HepG2 (cell line): ENCODE results near the gene QKI. TPM values are rescaled to one million over a fixed set of nuclear protein-coding genes. Genes with fewer than 3 reads are reported as not detected.

Source experiments
- CBFB ChIP-seq: sonication (generic); formaldehyde crosslinking; IDR thresholded peaks from 2 replicates; pipeline ENCODE4 v1.4.0; 2020; ENCODE audit warnings: missing genetic modification reagents
- DR1 ChIP-seq: sonication (generic); formaldehyde crosslinking; IDR thresholded peaks from 2 replicates; pipeline ENCODE4 v1.8.0; 2021; ENCODE audit warnings: mild to moderate bottlenecking, missing genetic modification reagents, inconsistent platforms
- FOSL2 ChIP-seq: sonication (generic); formaldehyde crosslinking; IDR thresholded peaks from 2 replicates; pipeline ENCODE4 v1.4.0; 2020; ENCODE audit warnings: missing genetic modification reagents
- IKZF1 ChIP-seq: fragments of 450-650 bp; IDR thresholded peaks from 2 replicates; pipeline ENCODE4 v1.7.1; 2016
- KLF11 ChIP-seq: IDR thresholded peaks from 2 replicates; pipeline ENCODE4 v1.6.1; 2016; ENCODE audit warnings: missing compliant biosample characterization
- RBM39 ChIP-seq: fragments of 200-400 bp; formaldehyde crosslinking; IDR thresholded peaks from one replicate; pipeline ENCODE4 v1.6.1; 2018; ENCODE audit warnings: antibody characterized with exemption, mild to moderate bottlenecking, low read depth, low read length; ENCODE audit not compliant: poor library complexity, severe bottlenecking
- SMARCC2 ChIP-seq: fragments of 450-650 bp; IDR thresholded peaks from 2 replicates; pipeline ENCODE4 v1.6.1; 2017; ENCODE audit warnings: antibody characterized with exemption, mild to moderate bottlenecking
- ZFX ChIP-seq: sonication (generic); formaldehyde crosslinking; IDR thresholded peaks from 2 replicates; pipeline ENCODE4 v1.4.0; 2020; ENCODE audit warnings: mild to moderate bottlenecking, low read depth, missing genetic modification reagents, moderate library complexity
- ZNF318 ChIP-seq: sonication (generic); formaldehyde crosslinking; IDR thresholded peaks from 2 replicates; pipeline ENCODE4 v1.4.0; 2020; ENCODE audit warnings: mild to moderate bottlenecking, missing genetic modification reagents
- ZNF646 ChIP-seq: sonication (generic); formaldehyde crosslinking; IDR thresholded peaks from 2 replicates; pipeline ENCODE4 v1.9.0; 2021; ENCODE audit warnings: mild to moderate bottlenecking, missing genetic modification reagents
- ZNF768 ChIP-seq: sonication (generic); formaldehyde crosslinking; IDR thresholded peaks from 2 replicates; pipeline ENCODE4 v1.4.0; 2020; ENCODE audit warnings: missing genetic modification reagents
- ZNF775 ChIP-seq: sonication (generic); formaldehyde crosslinking; IDR thresholded peaks from 2 replicates; pipeline ENCODE4 v1.4.0; 2020; ENCODE audit warnings: missing genetic modification reagents, mild to moderate bottlenecking, moderate library complexity, borderline replicate concordance
- ZNF841 ChIP-seq: sonication (generic); formaldehyde crosslinking; IDR thresholded peaks from 2 replicates; pipeline ENCODE4 v1.8.1; 2023; ENCODE audit warnings: missing genetic modification reagents, borderline replicate concordance
- ZSCAN22 ChIP-seq: sonication (generic); formaldehyde crosslinking; IDR thresholded peaks from 2 replicates; pipeline ENCODE4 v1.4.0; 2020; ENCODE audit warnings: mild to moderate bottlenecking, missing genetic modification reagents
- ZZZ3 ChIP-seq: sonication (generic); formaldehyde crosslinking; IDR thresholded peaks from 2 replicates; pipeline ENCODE4 v1.4.0; 2020; ENCODE audit warnings: missing genetic modification reagents, mild to moderate bottlenecking, borderline replicate concordance
- polyA plus RNA-seq, 8 experiments: library from polyadenylated mRNA; depleted of rRNA in 3 of 8; stranded (reverse) in 7 of 8; unstranded in 1 of 8; fragments of >200 nt; fragmentation: Illumina TruSeq in 4 of 8; extraction: Trizol in 4 of 8; gene quantifications; 2 replicates each; pipeline versions ENCODE4 v1.2.1 to v1.2.3, GENCODE V29; 2011 to 2016; ENCODE audit warnings: low read depth in 4 of 8, missing spikeins in 1 of 8, mixed read lengths in 1 of 8; ENCODE audit not compliant: insufficient read depth in 1 of 8
- total RNA-seq, 5 experiments: library from RNA; depleted of rRNA; stranded (reverse); fragments of >200 nt; fragmentation: Illumina TruSeq; extraction: Trizol; gene quantifications; 2 replicates each; pipeline ENCODE4 v1.2.3, GENCODE V29; 2016; ENCODE audit warnings: low read depth in 1 of 5

QKI gene
- total and polyA plus RNA-seq, 2 of the 13 experiments (the other 11 are each of a cell fraction or from before 2014, with no cell fraction given): 136 to 137 TPM

GRCh38 chr6:163405412-163406309, 8.9 kb upstream of the QKI start (continued):
- TF ChIP-seq ZNF646 (CRISPR knock-in tag) (no peak), RBM39 (no peak), SMARCC2 (no peak), ZSCAN22 (CRISPR knock-in tag) (no peak), ZNF775 (CRISPR knock-in tag) (no peak), FOSL2 (CRISPR knock-in tag) (peak; percentile 59), CBFB (CRISPR knock-in tag) (peak; percentile 56; the same call in 1 of the 2 replicates), ZNF768 (peak; percentile 74; the same call in 1 of the 2 replicates), ZZZ3 (CRISPR knock-in tag) (no peak), IKZF1 (no peak), ZNF841 (CRISPR knock-in tag) (no peak), ZFX (CRISPR knock-in tag) (peak; percentile 94), KLF11 (CRISPR knock-in tag) (0 out of 2 replicates have a peak, but pooled peaks have one; percentile 72), DR1 (CRISPR knock-in tag) (no peak), ZNF318 (CRISPR knock-in tag) (no peak)
